Activated T-cell treated with anti-CD3 and anti-CD28 coated beads for 24 hours (primary cell): ENCODE measurements around the gene RAX.
"Not testable (repeated sequence)": the region's sequence is repeated elsewhere in the genome, so short reads cannot be mapped to it uniquely, and the experiment has no call there.

Experiments used
- DNase-seq: peaks from one replicate; pipeline ENCODE4 v3.0.0-alpha.2; 2020; ENCODE audit warnings: low read depth

Gene RAX

GRCh38 chr18:59272221-59272888 lies 899 bp downstream of the RAX start:
- DNase-seq: no peak

- no peak for DNase-seq
These were observed 1.5 kb downstream of the RAX start for GRCh38 chr18:59271606-59272220.

- DNase-seq: no peak
These were observed 2.5 kb downstream of the RAX start for GRCh38 chr18:59270689-59271257.

GRCh38 chr18:59269563-59270119 lies 3.6 kb downstream of the RAX start:
- DNase-seq: no peak

- DNase-seq: no peak
These were observed 4.3 kb downstream of the RAX start for GRCh38 chr18:59268721-59269562.

- DNase-seq: no peak
These were observed 5.0 kb downstream of the RAX start for GRCh38 chr18:59268127-59268720.

GRCh38 chr18:59267503-59268126 lies 5.6 kb downstream of the RAX start:
- no peak for DNase-seq

GRCh38 chr18:59266886-59267502 lies 6.3 kb downstream of the RAX start:
- DNase-seq: no peak

- no peak for DNase-seq
These were observed 6.8 kb downstream of the RAX start for GRCh38 chr18:59266459-59266858.

- no peak for DNase-seq
These were observed 7.3 kb downstream of the RAX start for GRCh38 chr18:59265974-59266369.

GRCh38 chr18:59265246-59265973 lies 7.8 kb downstream of the RAX start:
- DNase-seq: no peak

- no peak for DNase-seq
These were observed 8.5 kb downstream of the RAX start for GRCh38 chr18:59264651-59265245.

GRCh38 chr18:59264121-59264571 lies 9.1 kb downstream of the RAX start:
- DNase-seq: no peak

- DNase-seq: no peak
These were observed 9.6 kb downstream of the RAX start for GRCh38 chr18:59263661-59264060.

GRCh38 chr18:59262243-59262642 lies 11.0 kb downstream of the RAX start:
- DNase-seq: not testable (repeated sequence)

GRCh38 chr18:59261842-59262241 lies 11.4 kb downstream of the RAX start:
- not testable (repeated sequence) for DNase-seq

GRCh38 chr18:59255491-59255890 lies 17.8 kb downstream of the RAX start:
- not testable (repeated sequence) for DNase-seq

GRCh38 chr18:59249199-59249774 lies 24.0 kb downstream of the RAX start:
- no peak for DNase-seq

- DNase-seq: no peak
These were observed 26.5 kb downstream of the RAX start for GRCh38 chr18:59246796-59247195.
